HG03139 (cell line): ENCODE measurements around the gene MCM3AP.
A peak's percentile ranks its signal among the peaks of the same experiment; 100 is the strongest.

ENCODE experiments used
- ATAC-seq: cut with Tn5 transposase; IDR thresholded peaks from one replicate; pipeline ENCODE4 v1.9.1; 2021; ENCODE audit not compliant: unreplicated experiment

The MCM3AP gene

GRCh38 chr21:46285206-46285661 lies at the start of gene MCM3AP:
MCM3AP (minus strand) TSS chr21:46285611; CDS start chr21:46285286, 325 bp downstream.
- ATAC-seq: no peak

- no peak for ATAC-seq
Observed at GRCh38 chr21:46334351-46335140, 49.1 kb upstream of the MCM3AP start.

DNA sequence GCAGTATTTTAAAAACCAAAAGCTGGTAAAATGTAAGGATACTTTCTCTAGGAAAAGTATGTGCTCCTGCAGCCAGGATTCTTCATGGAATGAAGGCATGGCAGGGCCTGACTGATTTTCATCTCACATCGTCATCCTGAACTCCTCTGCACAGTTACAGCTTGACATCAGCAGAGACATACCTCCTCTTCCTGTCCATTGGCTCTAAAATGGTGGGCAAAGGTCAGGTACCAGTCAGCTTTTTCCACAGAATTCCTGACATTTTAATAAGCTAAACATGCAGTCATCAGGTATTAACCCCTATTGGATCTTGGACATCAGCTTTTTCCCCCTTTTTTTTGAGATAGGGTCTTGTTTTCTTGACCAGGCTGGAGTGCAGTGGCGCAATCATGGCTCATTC lies 44.4 kb upstream of the MCM3AP start:
- no peak for ATAC-seq

GRCh38 chr21:46328151-46328550 lies 42.7 kb upstream of the MCM3AP start:
- no peak for ATAC-seq

- no peak for ATAC-seq
Observed at GRCh38 chr21:46327711-46328110, 42.3 kb upstream of the MCM3AP start.

DNA sequence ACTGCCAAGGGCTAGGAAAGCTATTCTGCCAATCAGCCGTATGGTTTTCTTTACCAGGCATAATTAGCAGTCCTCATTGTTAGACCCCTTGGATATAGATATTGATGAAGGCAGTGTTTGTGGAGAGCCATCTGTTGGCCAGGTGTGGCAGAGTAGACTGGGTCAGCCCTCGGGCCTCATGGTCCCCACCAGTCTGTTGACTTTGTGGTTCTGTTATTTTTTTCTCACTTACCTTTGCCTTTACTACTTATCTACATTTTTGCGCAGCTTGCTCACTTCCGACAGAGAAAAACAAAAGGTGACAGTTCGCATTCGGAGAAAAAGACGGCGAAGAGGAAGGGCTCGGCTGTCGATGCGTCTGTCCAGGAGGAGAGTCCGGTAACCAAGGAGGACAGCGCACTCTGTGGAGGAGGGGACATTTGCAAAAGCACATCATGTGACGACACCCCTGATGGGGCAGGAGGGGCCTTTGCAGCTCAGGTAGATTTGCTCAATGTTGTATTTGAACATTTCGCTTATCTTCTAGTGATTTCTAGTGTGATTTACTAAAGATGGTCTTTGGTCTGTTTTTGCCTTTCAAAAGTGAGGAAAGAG lies 40.8 kb upstream of the MCM3AP start:
- no peak for ATAC-seq

DNA sequence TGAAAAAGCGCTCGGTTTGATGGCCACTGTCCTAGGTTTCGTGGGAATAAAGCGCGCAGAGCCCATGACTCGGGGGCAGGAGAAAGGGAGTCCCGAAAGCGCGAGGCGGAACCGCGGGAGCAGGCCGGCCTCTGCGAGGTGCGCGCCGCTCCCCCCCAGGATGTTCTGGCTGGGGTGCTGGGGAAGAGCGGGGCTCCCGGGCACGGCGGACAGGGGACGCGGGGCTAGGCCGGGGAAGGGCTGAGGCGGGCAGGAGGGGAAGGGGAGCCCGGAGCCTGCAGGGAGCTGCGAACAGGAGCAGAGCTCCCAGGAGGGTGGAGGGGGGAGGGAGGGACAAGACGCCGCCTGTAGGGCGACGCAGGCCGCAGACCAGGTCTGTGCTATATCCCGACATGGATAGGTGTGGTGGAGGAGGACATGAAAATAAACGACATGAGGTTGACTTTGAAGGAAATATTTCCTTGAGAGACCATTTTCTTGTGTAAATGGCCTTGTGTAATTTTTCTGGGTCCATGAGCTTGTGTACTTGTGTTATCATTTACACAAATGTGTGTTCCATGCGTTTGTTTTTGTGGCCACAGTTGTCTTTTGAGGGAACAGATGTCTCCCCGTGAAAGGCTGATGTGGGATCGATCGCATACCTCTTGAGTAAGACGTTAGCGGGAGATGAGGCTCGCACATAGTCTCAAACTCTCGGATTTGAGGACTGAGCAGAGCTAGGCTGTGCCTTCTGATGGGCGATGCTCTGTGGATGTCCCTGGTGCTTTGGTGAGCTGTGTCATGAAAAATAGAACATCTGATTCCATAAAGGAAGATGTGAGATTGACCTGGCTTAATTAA lies 39.9 kb upstream of the MCM3AP start:
- no peak for ATAC-seq

- ATAC-seq: peak; percentile 35
Observed at GRCh38 chr21:46324390-46325072, 39.1 kb upstream of the MCM3AP start.

DNA sequence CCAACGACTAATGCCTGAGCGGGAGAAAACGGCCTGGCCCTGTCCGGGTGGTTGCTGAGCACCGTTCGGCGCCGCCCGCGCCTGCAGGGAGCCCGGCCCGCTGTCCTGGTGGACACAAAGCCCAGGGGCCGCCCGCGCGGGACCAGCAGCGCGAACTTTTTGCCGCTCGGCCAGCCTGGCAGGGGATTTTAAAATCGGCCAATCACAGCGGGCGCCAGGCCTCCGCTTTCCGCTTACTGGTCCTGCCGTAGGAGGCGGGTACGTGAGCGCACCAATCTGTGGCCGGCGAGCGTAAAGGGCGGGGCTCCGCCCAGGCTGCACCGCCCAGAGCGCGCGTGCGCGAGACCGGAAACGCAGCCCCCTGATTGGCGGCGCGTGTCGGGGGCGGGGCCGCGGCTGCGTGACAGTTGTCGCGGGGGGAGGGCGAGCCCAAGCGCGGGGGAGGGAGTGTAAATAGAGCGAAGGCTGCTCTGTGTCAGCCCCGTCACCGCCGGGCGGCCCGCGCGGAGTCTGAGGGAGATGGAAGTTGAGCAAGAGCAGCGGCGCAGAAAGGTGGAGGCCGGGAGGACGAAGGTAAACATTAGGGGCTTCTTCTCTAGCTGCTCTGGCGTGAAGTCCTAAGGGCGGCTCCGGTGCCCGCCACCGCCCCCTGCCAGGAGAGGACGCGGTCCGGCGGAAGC lies 38.4 kb upstream of the MCM3AP start, which contains the start of the genes C21orf58 and PCNT:
Gene C21orf58 (minus strand): TSS at position 161 of the 680 bp plus-strand sequence. CDS start 1,132 bp downstream, outside the sequence.
Gene PCNT (plus strand): TSS at position 447 of the 680 bp plus-strand sequence. CDS start 73 bp downstream, at position 520.
- peak; percentile 84 for ATAC-seq

DNA sequence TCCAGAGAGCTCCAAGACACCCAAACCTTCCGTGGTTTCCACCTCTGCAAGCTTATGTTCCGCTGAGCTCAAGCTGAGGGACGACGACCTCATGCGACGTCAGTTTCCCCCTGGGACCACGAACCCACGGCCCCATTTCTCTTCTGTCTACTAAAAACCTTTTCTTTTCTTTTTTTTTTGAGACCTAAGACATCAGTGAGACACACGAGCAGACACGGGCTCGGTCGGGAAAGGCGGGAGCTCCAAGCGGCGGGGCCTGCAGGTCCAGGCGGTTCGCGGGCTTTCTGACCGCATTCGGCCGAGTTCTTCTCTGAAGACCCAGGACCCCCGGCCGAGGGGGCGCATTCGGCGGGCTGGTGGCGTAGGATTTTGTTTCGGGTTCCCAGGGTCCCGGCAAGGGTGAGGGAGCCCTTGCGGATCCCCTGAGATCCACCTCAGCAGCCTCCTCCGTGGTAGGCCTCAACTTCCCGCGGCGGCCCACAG lies 37.9 kb upstream of the MCM3AP start:
- no peak for ATAC-seq

GRCh38 chr21:46322351-46323226 lies 37.2 kb upstream of the MCM3AP start:
- ATAC-seq: no peak

GRCh38 chr21:46320331-46320801 lies 35.0 kb upstream of the MCM3AP start:
- ATAC-seq: no peak

DNA sequence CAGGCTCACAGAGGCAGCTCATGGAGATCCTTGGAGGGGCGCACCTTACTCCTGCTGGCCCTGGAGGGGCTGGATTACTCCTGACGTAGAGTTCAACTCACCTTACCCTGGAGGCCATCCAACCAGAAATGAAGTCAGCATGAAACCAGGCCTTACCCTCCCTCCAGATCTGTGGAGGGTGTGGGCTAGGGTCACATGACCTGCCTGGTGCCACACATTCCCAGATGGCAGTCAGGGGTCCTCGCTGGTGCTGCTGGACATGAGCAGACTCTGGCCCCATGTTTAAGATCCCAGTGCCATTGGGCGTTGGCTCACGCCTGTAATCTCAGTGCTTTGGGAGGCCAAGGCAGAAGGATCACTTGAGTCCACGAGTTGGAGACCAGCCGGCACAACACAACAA lies 33.8 kb upstream of the MCM3AP start:
- no peak for ATAC-seq

- no peak for ATAC-seq
Observed at GRCh38 chr21:46318464-46318845, 33.0 kb upstream of the MCM3AP start.

GRCh38 chr21:46317710-46318463 lies 32.5 kb upstream of the MCM3AP start:
- ATAC-seq: no peak

- ATAC-seq: no peak
Observed at GRCh38 chr21:46316708-46317324, 31.4 kb upstream of the MCM3AP start.

- ATAC-seq: no peak
Observed at GRCh38 chr21:46314441-46315020, 29.1 kb upstream of the MCM3AP start.
